HEK293 (cell line): Measurements from ENCODE around the gene BIK.

Source experiments
- CTCF ChIP-seq: fragments of 450-650 bp; formaldehyde crosslinking; IDR thresholded peaks from 2 replicates; pipeline ENCODE4 v1.5.1; 2016; ENCODE audit warnings: missing biosample characterization, missing genetic modification characterization
- EGR2 ChIP-seq: fragments of 450-650 bp; formaldehyde crosslinking; IDR thresholded peaks from 2 replicates; pipeline ENCODE4 v1.5.1; 2016; ENCODE audit warnings: low read depth, missing biosample characterization, missing genetic modification characterization
- GLI4 ChIP-seq: fragments of 450-650 bp; formaldehyde crosslinking; IDR thresholded peaks from 2 replicates; pipeline ENCODE4 v1.5.1; 2016; ENCODE audit warnings: missing biosample characterization, missing genetic modification characterization
- GLIS2 ChIP-seq: fragments of 450-650 bp; formaldehyde crosslinking; IDR thresholded peaks from 2 replicates; pipeline ENCODE4 v1.5.1; 2016; ENCODE audit warnings: missing biosample characterization, missing genetic modification characterization
- IKZF3 ChIP-seq: fragments of 450-650 bp; IDR thresholded peaks from 2 replicates; pipeline ENCODE4 v1.5.0; 2018; ENCODE audit warnings: missing biosample characterization, mild to moderate bottlenecking, missing genetic modification characterization, moderate library complexity
- MZF1 ChIP-seq: fragments of 450-650 bp; formaldehyde crosslinking; IDR thresholded peaks from 2 replicates; pipeline ENCODE4 v1.5.1; 2017; ENCODE audit warnings: missing biosample characterization, missing genetic modification characterization, borderline replicate concordance
- PATZ1 ChIP-seq: fragments of 450-650 bp; formaldehyde crosslinking; IDR thresholded peaks from 2 replicates; pipeline ENCODE4 v1.5.1; 2016; ENCODE audit warnings: missing biosample characterization, missing genetic modification characterization
- PRDM6 ChIP-seq: fragments of 450-650 bp; formaldehyde crosslinking; IDR thresholded peaks from 2 replicates; pipeline ENCODE4 v1.5.1; 2017; ENCODE audit warnings: missing biosample characterization, missing genetic modification characterization
- SP7 ChIP-seq: fragments of 450-650 bp; formaldehyde crosslinking; IDR thresholded peaks from 2 replicates; pipeline ENCODE4 v1.5.1; 2016; ENCODE audit warnings: missing biosample characterization, missing genetic modification characterization
- YY2 ChIP-seq: fragments of 450-650 bp; formaldehyde crosslinking; IDR thresholded peaks from 2 replicates; pipeline ENCODE4 v1.5.1; 2016; ENCODE audit warnings: missing biosample characterization, missing genetic modification characterization
- ZBTB17 ChIP-seq: fragments of 450-650 bp; formaldehyde crosslinking; IDR thresholded peaks from 2 replicates; pipeline ENCODE4 v1.5.1; 2016; ENCODE audit warnings: missing biosample characterization, missing genetic modification characterization
- ZBTB21 ChIP-seq: fragments of 450-650 bp; formaldehyde crosslinking; IDR thresholded peaks from 2 replicates; pipeline ENCODE4 v1.5.1; 2017; ENCODE audit warnings: missing biosample characterization, missing genetic modification characterization
- ZBTB26 ChIP-seq: fragments of 450-650 bp; formaldehyde crosslinking; optimal IDR thresholded peaks from 2 replicates; pipeline ENCODE3; 2016; ENCODE audit warnings: missing biosample characterization, mild to moderate bottlenecking, missing genetic modification characterization
- ZFP69B ChIP-seq: fragments of 450-650 bp; formaldehyde crosslinking; IDR thresholded peaks from 2 replicates; pipeline ENCODE4 v1.5.1; 2016; ENCODE audit warnings: missing biosample characterization, missing genetic modification characterization
- ZNF138 ChIP-seq: fragments of 450-650 bp; formaldehyde crosslinking; IDR thresholded peaks from 2 replicates; pipeline ENCODE4 v1.5.1; 2016; ENCODE audit warnings: missing biosample characterization, missing genetic modification characterization, borderline replicate concordance
- ZNF239 ChIP-seq: fragments of 450-650 bp; formaldehyde crosslinking; IDR thresholded peaks from 2 replicates; pipeline ENCODE4 v1.5.1; 2016; ENCODE audit warnings: missing biosample characterization, missing genetic modification characterization
- ZNF302 ChIP-seq: fragments of 450-650 bp; formaldehyde crosslinking; IDR thresholded peaks from 2 replicates; pipeline ENCODE4 v1.5.1; 2016; ENCODE audit warnings: missing biosample characterization, missing genetic modification characterization, low read depth
- ZNF513 ChIP-seq: fragments of 450-650 bp; IDR thresholded peaks from 2 replicates; pipeline ENCODE4 v1.5.1; 2018; ENCODE audit warnings: missing biosample characterization, missing genetic modification characterization
- ZNF548 ChIP-seq: fragments of 450-650 bp; formaldehyde crosslinking; IDR thresholded peaks from 2 replicates; pipeline ENCODE4 v1.5.1; 2016; ENCODE audit warnings: missing biosample characterization, missing genetic modification characterization
- ZNF561 ChIP-seq: fragments of 450-650 bp; IDR thresholded peaks from 2 replicates; pipeline ENCODE4 v1.5.1; 2018; ENCODE audit warnings: missing biosample characterization, missing genetic modification characterization, borderline replicate concordance
- ZNF629 ChIP-seq: fragments of 450-650 bp; formaldehyde crosslinking; IDR thresholded peaks from 2 replicates; pipeline ENCODE4 v1.5.1; 2017; ENCODE audit warnings: missing biosample characterization, missing genetic modification characterization
- ZNF677 ChIP-seq: fragments of 450-650 bp; IDR thresholded peaks from 2 replicates; pipeline ENCODE4 v1.5.0; 2018; ENCODE audit warnings: missing biosample characterization, mild to moderate bottlenecking, missing genetic modification characterization, moderate library complexity
- ZNF777 ChIP-seq: fragments of 450-650 bp; formaldehyde crosslinking; IDR thresholded peaks from 2 replicates; pipeline ENCODE4 v1.5.1; 2017; ENCODE audit warnings: missing biosample characterization, missing genetic modification characterization, borderline replicate concordance
- ZNF837 ChIP-seq: fragments of 450-650 bp; formaldehyde crosslinking; IDR thresholded peaks from 2 replicates; pipeline ENCODE4 v1.5.1; 2016; ENCODE audit warnings: missing biosample characterization, missing genetic modification characterization
- ZNF843 ChIP-seq: fragments of 450-650 bp; formaldehyde crosslinking; IDR thresholded peaks from 2 replicates; pipeline ENCODE4 v1.5.1; 2016; ENCODE audit warnings: missing biosample characterization, missing genetic modification characterization
- ZSCAN18 ChIP-seq: fragments of 450-650 bp; formaldehyde crosslinking; IDR thresholded peaks from 2 replicates; pipeline ENCODE4 v1.5.1; 2016; ENCODE audit warnings: missing biosample characterization, missing genetic modification characterization
- ZSCAN23 ChIP-seq: fragments of 450-650 bp; formaldehyde crosslinking; IDR thresholded peaks from 2 replicates; pipeline ENCODE4 v1.5.1; 2016; ENCODE audit warnings: missing biosample characterization, missing genetic modification characterization
- ZSCAN5A ChIP-seq: fragments of 450-650 bp; formaldehyde crosslinking; IDR thresholded peaks from 2 replicates; pipeline ENCODE4 v1.5.1; 2016; ENCODE audit warnings: missing biosample characterization, missing genetic modification characterization

The BIK gene

GRCh38 chr22:43142880-43143562, 32.5 kb downstream of the BIK start, which contains the start of gene MCAT (continued):
- TF ChIP-seq MZF1 (tag by site-specific recombination): no peak
- TF ChIP-seq YY2 (tag by site-specific recombination): peak; percentile 70
- TF ChIP-seq ZNF677 (tag by site-specific recombination): peak; percentile 30; the same call in 1 of the 2 replicates
- TF ChIP-seq ZBTB26 (tag by site-specific recombination): peak; percentile 94
- TF ChIP-seq EGR2 (tag by site-specific recombination): no peak
- TF ChIP-seq ZNF777 (tag by site-specific recombination): 0 out of 2 replicates have a peak, but pooled peaks have one; percentile 37
- peak; percentile 25; the same call in 1 of the 2 replicates for TF ChIP-seq GLIS2
- TF ChIP-seq ZSCAN5A (tag by site-specific recombination): peak; percentile 53; the same call in 1 of the 2 replicates
- TF ChIP-seq ZNF302 (tag by site-specific recombination): no peak
- no peak for TF ChIP-seq ZSCAN23 (tag by site-specific recombination)
- no peak for TF ChIP-seq ZNF561
- TF ChIP-seq ZNF513 (tag by site-specific recombination): no peak
- no peak for TF ChIP-seq ZBTB21 (tag by site-specific recombination)
- TF ChIP-seq IKZF3 (tag by site-specific recombination): peak; percentile 34; the same call in 1 of the 2 replicates
- TF ChIP-seq ZNF837: no peak
- peak; percentile 52 for TF ChIP-seq ZNF629 (tag by site-specific recombination)
- TF ChIP-seq ZNF843: no peak
- TF ChIP-seq PRDM6 (tag by site-specific recombination): no peak
- TF ChIP-seq CTCF (tag by site-specific recombination): no peak
- peak; percentile 64 for TF ChIP-seq SP7
- TF ChIP-seq ZBTB17 (tag by site-specific recombination): 0 out of 2 replicates have a peak, but pooled peaks have one; percentile 19
- no peak for TF ChIP-seq ZNF239
- TF ChIP-seq ZSCAN18 (tag by site-specific recombination): no peak; the same call in 1 of the 2 replicates
- TF ChIP-seq ZNF548 (tag by site-specific recombination): no peak
- TF ChIP-seq PATZ1 (tag by site-specific recombination): no peak
- TF ChIP-seq ZNF138 (tag by site-specific recombination): no peak
- no peak for TF ChIP-seq GLI4 (tag by site-specific recombination)
- TF ChIP-seq ZFP69B (tag by site-specific recombination): peak; percentile 47; the same call in 1 of the 2 replicates
